Measurements from ENCODE around the gene TMEM255B.

Gene TMEM255B

DNA sequence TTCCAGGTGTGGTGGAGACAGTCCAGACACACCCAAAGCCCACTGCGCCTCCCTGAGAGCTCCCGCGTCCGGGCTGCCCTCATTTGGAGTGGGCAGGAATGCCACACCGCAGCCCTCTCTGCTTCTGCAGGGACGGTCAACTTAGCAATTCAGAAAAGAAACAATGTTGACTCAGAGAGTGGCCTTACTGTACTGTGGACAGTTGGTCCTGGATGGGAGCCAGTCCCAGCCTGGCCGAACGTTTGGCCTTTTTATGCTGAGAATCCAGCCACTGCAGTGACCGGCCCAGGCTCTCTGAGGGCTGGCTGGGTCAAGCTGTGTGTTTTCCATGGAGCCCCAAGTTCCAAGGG lies 97.7 kb downstream of the TMEM255B start:
- no peak for DNase-seq (ENCODE audit: low read depth in 1 of 2, low spot score in 1 of 2)

- DNase-seq (ENCODE audit: low read depth in 1 of 2, low spot score in 1 of 2) = no peak
Observed at GRCh38 chr13:113857531-113858195, 98.6 kb downstream of the TMEM255B start.

GRCh38 chr13:113859311-113860050 lies 100.5 kb downstream of the TMEM255B start:
- DNase-seq (ENCODE audit: low read depth in 1 of 2, low spot score in 1 of 2) = no peak

GRCh38 chr13:113860051-113860664 lies 101.1 kb downstream of the TMEM255B start:
- DNase-seq (ENCODE audit: low read depth in 1 of 2, low spot score in 1 of 2) = no peak

- DNase-seq (ENCODE audit: low read depth in 1 of 2, low spot score in 1 of 2) = no peak
Observed at GRCh38 chr13:113860665-113861432, 101.8 kb downstream of the TMEM255B start.

GRCh38 chr13:113861433-113862030 lies 102.5 kb downstream of the TMEM255B start:
- no peak for DNase-seq (ENCODE audit: low read depth in 1 of 2, low spot score in 1 of 2)

DNA sequence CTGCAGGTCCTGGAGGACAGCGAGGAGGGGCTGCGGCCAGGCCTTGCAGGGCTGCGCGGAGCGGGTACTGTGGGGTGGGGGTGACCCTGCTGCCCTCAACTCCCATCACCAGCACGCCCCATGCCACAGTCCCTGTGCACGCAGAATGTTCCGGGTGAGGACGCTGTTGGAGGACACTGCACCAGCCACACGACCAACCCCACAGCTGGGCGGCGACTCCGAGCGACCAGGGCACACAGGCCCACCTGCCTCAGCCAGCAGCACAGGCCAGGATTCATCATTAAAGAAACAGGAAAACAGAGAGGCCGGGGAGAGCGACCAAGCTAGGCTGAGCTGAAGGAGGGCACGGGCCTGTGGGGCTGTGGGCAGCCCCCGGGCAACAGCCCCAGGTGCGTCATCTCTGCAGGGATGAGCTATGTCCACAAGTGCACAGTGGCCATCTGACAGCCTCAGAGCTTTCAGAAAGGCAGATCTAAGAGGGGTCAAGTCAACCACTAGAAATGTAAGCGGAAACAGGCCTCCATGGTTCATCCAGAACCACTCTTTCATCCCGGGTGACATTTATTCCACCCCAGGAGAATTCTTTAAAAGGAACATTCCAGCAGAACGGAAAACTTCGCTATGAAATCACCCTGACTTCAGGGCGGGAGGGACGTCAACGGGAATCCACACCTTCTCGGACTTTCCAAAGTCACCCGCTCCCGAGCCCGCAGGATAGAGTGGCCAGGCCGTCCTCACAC lies 103.3 kb downstream of the TMEM255B start:
- no peak for DNase-seq (ENCODE audit: low read depth in 1 of 2, low spot score in 1 of 2)

DNA sequence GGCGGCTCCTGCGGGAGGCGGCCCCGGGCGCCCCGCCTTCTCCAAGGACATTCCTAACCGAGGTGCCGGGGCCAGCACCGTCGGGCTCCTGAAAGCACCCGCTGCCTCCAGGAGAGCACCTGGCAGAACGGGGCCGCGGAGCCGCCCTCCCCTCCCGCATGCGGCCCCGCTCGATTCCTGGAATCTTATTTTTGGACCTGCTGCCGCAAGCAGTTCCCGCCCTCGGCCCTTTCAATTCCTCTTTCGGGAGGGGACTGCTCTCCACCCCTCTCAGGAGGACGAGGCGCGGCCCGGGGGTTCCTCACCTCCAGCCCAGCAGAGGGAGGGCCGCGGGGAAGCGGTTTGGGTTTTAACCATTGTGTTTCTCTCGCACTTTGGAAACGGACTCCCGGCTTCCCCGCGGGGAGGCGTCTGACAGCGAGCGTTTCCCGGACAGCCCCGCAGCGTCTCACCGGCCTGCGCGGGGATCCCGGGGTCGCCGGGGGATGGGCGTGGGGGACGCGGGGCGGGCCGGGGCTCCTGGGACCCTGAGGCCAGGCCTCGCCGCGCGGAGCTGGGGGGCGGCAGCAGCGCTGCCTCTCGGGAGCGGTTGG lies 104.0 kb downstream of the TMEM255B start:
- no peak for DNase-seq (ENCODE audit: low read depth in 1 of 2, low spot score in 1 of 2)

- DNase-seq (ENCODE audit: low read depth in 1 of 2, low spot score in 1 of 2) = peak in 1 of 2 donors; percentile 10
Observed at GRCh38 chr13:113863524-113864272, 104.7 kb downstream of the TMEM255B start, which contains the start of gene GAS6. TSS of gene GAS6 (minus strand) at chr13:113864076. CDS start at chr13:113863920, 156 bp downstream.

DNA sequence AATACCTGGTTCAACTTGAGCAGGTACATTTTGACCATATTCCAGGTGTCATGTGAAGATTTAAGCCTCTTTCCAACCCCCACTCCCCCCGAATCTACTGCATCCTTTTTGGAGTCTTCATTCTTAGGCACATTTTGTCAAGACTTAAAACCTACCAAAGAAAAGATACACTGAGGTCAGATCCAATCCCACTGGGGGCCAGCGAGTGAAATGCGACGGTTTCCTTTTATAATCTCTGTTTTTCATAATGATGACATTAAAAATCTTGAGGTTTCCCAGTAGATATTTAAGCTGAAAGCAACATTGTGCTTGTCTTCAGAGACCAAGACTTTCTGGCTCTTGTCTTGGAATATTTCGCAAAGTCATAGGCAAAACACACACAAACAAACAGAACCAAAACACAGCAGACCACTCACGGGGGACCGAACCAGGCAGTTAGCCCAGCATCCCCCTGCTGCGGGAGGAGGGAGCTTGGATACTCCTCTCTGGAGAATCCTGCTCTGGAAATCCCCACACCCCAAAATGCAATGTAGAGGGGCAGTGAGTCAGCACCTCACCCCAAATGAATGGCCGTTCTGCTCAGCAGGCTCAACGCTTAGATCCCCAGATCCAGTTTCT lies 105.4 kb downstream of the TMEM255B start:
- no peak for DNase-seq (ENCODE audit: low read depth in 1 of 2, low spot score in 1 of 2)

- DNase-seq (ENCODE audit: low read depth in 1 of 2, low spot score in 1 of 2) = no peak
Observed at GRCh38 chr13:113865427-113865826, 106.4 kb downstream of the TMEM255B start.

Data from stimulated activated CD4-positive, alpha-beta T cell treated with anti-CD3 and anti-CD28 coated beads, Interleukin-15, amount 100 ng/mL, for 1 hour (primary cell).